NK-92 treated with Interleukin-12 subunit alpha and Interleukin-12 subunit beta, amount 100 ng/mL, for 24 hours (cell line): ENCODE measurements around the gene CKAP4.

Experiments used
- DNase-seq: peaks from one replicate; lab custom pipeline; 2025; lab: John Stamatoyannopoulos, UW

The CKAP4 gene

GRCh38 chr12:106239241-106239950 lies 8.4 kb downstream of the CKAP4 start:
- no peak for DNase-seq

- DNase-seq: no peak
These were observed 9.7 kb downstream of the CKAP4 start for GRCh38 chr12:106238146-106238545.

- DNase-seq: no peak
These were observed 12.1 kb downstream of the CKAP4 start for GRCh38 chr12:106235770-106236169.

- DNase-seq: no peak
These were observed 13.4 kb downstream of the CKAP4 start for GRCh38 chr12:106234449-106234848.

GRCh38 chr12:106233011-106233410 lies 14.8 kb downstream of the CKAP4 start:
- no peak for DNase-seq

GRCh38 chr12:106229036-106229591 lies 18.7 kb downstream of the CKAP4 start:
- DNase-seq: no peak

- no peak for DNase-seq
These were observed 19.5 kb downstream of the CKAP4 start for GRCh38 chr12:106228320-106228710.

GRCh38 chr12:106227641-106228319 lies 20.0 kb downstream of the CKAP4 start:
- DNase-seq: peak; percentile 82

GRCh38 chr12:106226884-106227640 lies 20.8 kb downstream of the CKAP4 start:
- peak; percentile 10 for DNase-seq

GRCh38 chr12:106224355-106224706 lies 23.5 kb downstream of the CKAP4 start:
- DNase-seq: no peak

- DNase-seq: peak; percentile 3
These were observed 24.1 kb downstream of the CKAP4 start for GRCh38 chr12:106223485-106224354.

GRCh38 chr12:106220536-106220935 lies 27.3 kb downstream of the CKAP4 start:
- DNase-seq: no peak

- DNase-seq: no peak
These were observed 28.8 kb downstream of the CKAP4 start for GRCh38 chr12:106219043-106219442.

GRCh38 chr12:106217706-106218105 lies 30.1 kb downstream of the CKAP4 start:
- DNase-seq: no peak

- no peak for DNase-seq
These were observed 33.2 kb downstream of the CKAP4 start for GRCh38 chr12:106214571-106214970.

GRCh38 chr12:106213662-106214061 lies 34.2 kb downstream of the CKAP4 start:
- DNase-seq: no peak

- DNase-seq: no peak
These were observed 35.8 kb downstream of the CKAP4 start for GRCh38 chr12:106211973-106212372.

- DNase-seq: no peak
These were observed 42.4 kb downstream of the CKAP4 start for GRCh38 chr12:106205208-106206069.

- no peak for DNase-seq
These were observed 43.5 kb downstream of the CKAP4 start for GRCh38 chr12:106204312-106204711.

- DNase-seq: no peak
These were observed 49.8 kb downstream of the CKAP4 start for GRCh38 chr12:106197906-106198623.
